ENCODE data around the gene ABCA3. TPM values are rescaled to one million over a fixed set of nuclear protein-coding genes. Genes with fewer than 3 reads are reported as not detected.

ABCA3 gene
- total RNA-seq, 4 donors from 2014 or later, result 7.5 to 27.5 (median 12.3) TPM

GRCh38 chr16:2230376-2230775 lies 110.2 kb downstream of the ABCA3 start:
- peaks cover 0 to 21% (median 7%) of the 10 kb centered on the region in 3 donors for H3K4me1 ChIP-seq
- H3K36me3 ChIP-seq, result peaks cover 0 to 91% of the 10 kb centered on the region in 2 donors
- H3K9me3 ChIP-seq, result no peaks in the 10 kb centered on the region
- TF ChIP-seq EP300 (IDR thresholded peaks at IDR 0.05) (no peak), POLR2AphosphoS5 (IDR thresholded peaks at IDR 0.05) (no peak), POLR2A (IDR thresholded peaks at IDR 0.05) (no peak)
- TF ChIP-seq, protein P1, sequence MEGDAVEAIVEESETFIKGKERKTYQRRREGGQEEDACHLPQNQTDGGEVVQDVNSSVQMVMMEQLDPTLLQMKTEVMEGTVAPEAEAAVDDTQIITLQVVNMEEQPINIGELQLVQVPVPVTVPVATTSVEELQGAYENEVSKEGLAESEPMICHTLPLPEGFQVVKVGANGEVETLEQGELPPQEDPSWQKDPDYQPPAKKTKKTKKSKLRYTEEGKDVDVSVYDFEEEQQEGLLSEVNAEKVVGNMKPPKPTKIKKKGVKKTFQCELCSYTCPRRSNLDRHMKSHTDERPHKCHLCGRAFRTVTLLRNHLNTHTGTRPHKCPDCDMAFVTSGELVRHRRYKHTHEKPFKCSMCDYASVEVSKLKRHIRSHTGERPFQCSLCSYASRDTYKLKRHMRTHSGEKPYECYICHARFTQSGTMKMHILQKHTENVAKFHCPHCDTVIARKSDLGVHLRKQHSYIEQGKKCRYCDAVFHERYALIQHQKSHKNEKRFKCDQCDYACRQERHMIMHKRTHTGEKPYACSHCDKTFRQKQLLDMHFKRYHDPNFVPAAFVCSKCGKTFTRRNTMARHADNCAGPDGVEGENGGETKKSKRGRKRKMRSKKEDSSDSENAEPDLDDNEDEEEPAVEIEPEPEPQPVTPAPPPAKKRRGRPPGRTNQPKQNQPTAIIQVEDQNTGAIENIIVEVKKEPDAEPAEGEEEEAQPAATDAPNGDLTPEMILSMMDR (IDR thresholded peaks at IDR 0.05), result no peak
- no peak for ATAC-seq
- 84% methylated on average over 8 of the region's 13 CpGs; no CpG with 5 or more reads in 1 of the 2 donors for WGBS, 2 donors (ENCODE audit: low coverage in 1 of 2)
- no peak overlapping the region for H3K27ac ChIP-seq
- no peak overlapping the region for H3K4me3 ChIP-seq
- H3K27me3 ChIP-seq, result peaks cover 35% of the 10 kb centered on the region

- H3K9me3 ChIP-seq, result no peaks in the 10 kb centered on the region
- ATAC-seq, result no peak
- H3K4me3 ChIP-seq, result no peak overlapping the region
- H3K4me1 ChIP-seq, result peaks cover 0 to 27% (median 13%) of the 10 kb centered on the region in 3 donors
- no peak overlapping the region for H3K27ac ChIP-seq
- peaks cover 29% of the 10 kb centered on the region for H3K27me3 ChIP-seq
- H3K36me3 ChIP-seq, result peaks cover 0 to 85% of the 10 kb centered on the region in 2 donors
- 80% methylated on average over 1 of the region's 23 CpGs; no CpG with 5 or more reads in 1 of the 2 donors for WGBS, 2 donors (ENCODE audit: low coverage in 1 of 2)
- TF ChIP-seq EP300 (IDR thresholded peaks at IDR 0.05), result no peak
- TF ChIP-seq, protein P1 (IDR thresholded peaks at IDR 0.05), result no peak
- TF ChIP-seq POLR2AphosphoS5 (IDR thresholded peaks at IDR 0.05), result no peak
- TF ChIP-seq POLR2A (IDR thresholded peaks at IDR 0.05), result no peak
Measured at GRCh38 chr16:2229632-2230250, 110.8 kb downstream of the ABCA3 start.

GRCh38 chr16:2229091-2229490 lies 111.4 kb downstream of the ABCA3 start:
- peaks cover 0 to 78% of the 10 kb centered on the region in 2 donors for H3K36me3 ChIP-seq
- TF ChIP-seq, protein P1 (IDR thresholded peaks at IDR 0.05), result no peak
- TF ChIP-seq EP300 (IDR thresholded peaks at IDR 0.05) (no peak), POLR2A (IDR thresholded peaks at IDR 0.05) (no peak), POLR2AphosphoS5 (IDR thresholded peaks at IDR 0.05) (no peak)
- peaks cover 22% of the 10 kb centered on the region for H3K27me3 ChIP-seq
- no peaks in the 10 kb centered on the region for H3K9me3 ChIP-seq
- H3K4me1 ChIP-seq, result peaks cover 0 to 33% (median 20%) of the 10 kb centered on the region in 3 donors
- H3K4me3 ChIP-seq, result no peak overlapping the region
- ATAC-seq, result no peak
- no peak overlapping the region for H3K27ac ChIP-seq
- no CpG with 5 or more reads among the region's 12 CpGs for WGBS, 2 donors (ENCODE audit: low coverage in 1 of 2)

- H3K36me3 ChIP-seq, result peaks cover 0 to 70% of the 10 kb centered on the region in 2 donors
- no peak overlapping the region for H3K27ac ChIP-seq
- H3K9me3 ChIP-seq, result no peaks in the 10 kb centered on the region
- WGBS, 2 donors (ENCODE audit: low coverage in 1 of 2), result no CpG with 5 or more reads among the region's 25 CpGs
- peaks cover 14% of the 10 kb centered on the region for H3K27me3 ChIP-seq
- no peak for ATAC-seq
- TF ChIP-seq POLR2A (IDR thresholded peaks at IDR 0.05) (no peak), EP300 (IDR thresholded peaks at IDR 0.05) (no peak), POLR2AphosphoS5 (IDR thresholded peaks at IDR 0.05) (no peak)
- TF ChIP-seq, protein P1 (IDR thresholded peaks at IDR 0.05), result no peak
- H3K4me1 ChIP-seq, result peaks cover 0 to 36% (median 21%) of the 10 kb centered on the region in 3 donors
- no peak overlapping the region for H3K4me3 ChIP-seq
Measured at GRCh38 chr16:2228161-2228824, 112.2 kb downstream of the ABCA3 start.

All from gastroesophageal sphincter (tissue), 4 donors.